T-cell (primary cell): ENCODE measurements around the gene RIPOR2. TPM values are rescaled to one million over a fixed set of nuclear protein-coding genes. Genes with fewer than 3 reads are reported as not detected.

ENCODE experiments used
- ATAC-seq, 4 experiments: fragments of 200-7000 bp in 3 of 4; fragments of 150-1000 bp in 1 of 4; cut with Tn5 transposase; replicated peaks in 1 of 4; 1 replicate in 3 of 4; 2 replicates in 1 of 4; pipeline ENCODE4 v1.10.0; 2021; ENCODE audit warnings: moderate library complexity in 3 of 4, mild to moderate bottlenecking in 2 of 4, moderate number of reproducible peaks in 1 of 4
- CTCF ChIA-PET, 2 donors: fragments of 300-600 bp; sonication (Branson Sonifier 250); formaldehyde crosslinking; loops; one replicate each; lab custom pipeline; 2022; ENCODE audit warnings: antibody characterized with exemption in 2 of 2; lab: Charles Lee
- POLR2A ChIA-PET, 2 donors: fragments of 300-600 bp; sonication (Branson Sonifier 250); formaldehyde crosslinking; loops; one replicate each; lab custom pipeline; 2022; ENCODE audit warnings: antibody characterized with exemption in 2 of 2; lab: Charles Lee
- DNase-seq, 35 experiments: peaks; one replicate each; pipeline versions ENCODE4 v3.0.0 to v3.0.0-alpha.2; 2013 to 2023
- H3K27ac ChIP-seq: one replicate; pipeline ENCODE4 v1.5.1; 2013; ENCODE audit warnings: low read length
- H3K27me3 ChIP-seq, 2 experiments: replicated peaks in 1 of 2; 1 replicate in 1 of 2; 2 replicates in 1 of 2; pipeline versions ENCODE4 v1.6.1 to v1.7.0; 2013; ENCODE audit warnings: low read length in 1 of 2, mixed read lengths in 1 of 2; ENCODE audit not compliant: control insufficient read depth in 2 of 2, insufficient read depth in 2 of 2; ENCODE audit errors: extremely low read depth in 1 of 2
- H3K36me3 ChIP-seq, 2 donors: 1 replicate in 1 of 2; 2 replicates in 1 of 2; pipeline versions ENCODE4 v1.6.1 to v1.7.0; 2013; ENCODE audit warnings: low read length in 1 of 2; ENCODE audit not compliant: control insufficient read depth in 2 of 2, insufficient read depth in 1 of 2; ENCODE audit errors: extremely low read depth in 1 of 2
- H3K4me1 ChIP-seq, 2 experiments: 1 replicate in 1 of 2; 2 replicates in 1 of 2; pipeline versions ENCODE4 v1.6.1 to v1.7.0; 2013; ENCODE audit warnings: low read length in 2 of 2, mixed read lengths in 1 of 2; ENCODE audit not compliant: insufficient read depth in 2 of 2, control insufficient read depth in 1 of 2; ENCODE audit errors: extremely low read depth in 1 of 2
- H3K4me3 ChIP-seq, 2 donors: 1 replicate in 1 of 2; 2 replicates in 1 of 2; pipeline versions ENCODE4 v1.5.1 to v1.7.0; 2013; ENCODE audit warnings: mild to moderate bottlenecking in 2 of 2, low read length in 1 of 2, moderate library complexity in 1 of 2; ENCODE audit not compliant: control insufficient read depth in 1 of 2; ENCODE audit errors: extremely low read depth in 1 of 2
- H3K9me3 ChIP-seq: 2 replicates; pipeline ENCODE4 v1.7.0; 2013
- H3K27ac Mint-ChIP-seq, 2 donors: one replicate each; pipeline ENCODE4 v1.8.0; 2020 to 2021; ENCODE audit warnings: mild to moderate bottlenecking in 2 of 2, mixed read lengths in 2 of 2
- H3K27me3 Mint-ChIP-seq, 2 donors: one replicate each; pipeline ENCODE4 v1.8.0; 2021 to 2022; ENCODE audit warnings: mixed read lengths in 2 of 2
- H3K36me3 Mint-ChIP-seq: one replicate; pipeline ENCODE4 v1.8.0; 2021; ENCODE audit warnings: mixed read lengths
- H3K4me1 Mint-ChIP-seq, 3 donors: one replicate each; pipeline ENCODE4 v1.8.0; 2020 to 2022; ENCODE audit warnings: mixed read lengths in 3 of 3, mild to moderate bottlenecking in 1 of 3
- H3K4me3 Mint-ChIP-seq, 3 donors: one replicate each; pipeline ENCODE4 v1.8.0; 2020 to 2022; ENCODE audit warnings: mild to moderate bottlenecking in 3 of 3, mixed read lengths in 3 of 3, moderate library complexity in 3 of 3
- H3K9me3 Mint-ChIP-seq, 3 donors: one replicate each; pipeline ENCODE4 v1.8.0; 2020 to 2022; ENCODE audit warnings: mixed read lengths in 3 of 3
- WGBS: methylation state at CpG from one replicate; pipeline ENCODE4 v1.1.5; 2013; ENCODE audit warnings: missing lambda C conversion rate; ENCODE audit not compliant: insufficient coverage; 5-methylcytosine and 5-hydroxymethylcytosine counted together
- total RNA-seq, 35 experiments: library from RNA in 6 of 35; stranded (reverse) in 6 of 35; fragments of 120-200 nt in 1 of 35; gene quantifications; one replicate each; pipeline versions ENCODE4 v1.2.1 to v1.2.4 and lab custom pipeline; 2013 to 2026

The RIPOR2 gene
- total RNA-seq, 5 donors from 2014 or later (not counting 1 experiment from before 2014, with no cell fraction given): 381 to 480 (median 441) TPM

- Histone ChIP-seq H3K4me3 (no peak overlapping the region), H3K4me1 (no peaks in the 10 kb centered on the region), H3K36me3 (peaks cover 6 to 89% of the 10 kb centered on the region in 2 donors), H3K27ac (no peak overlapping the region), H3K27me3 (no peaks in the 10 kb centered on the region), H3K9me3 (no peaks in the 10 kb centered on the region)
- no peaks in the 10 kb centered on the region for H3K9me3 Mint-ChIP-seq
- peaks cover 10 to 20% (median 11%) of the 10 kb centered on the region in 3 donors for H3K4me1 Mint-ChIP-seq
- ChIA-PET CTCF (no interaction called here), POLR2A (no interaction called here)
- H3K36me3 Mint-ChIP-seq: peaks cover 51% of the 10 kb centered on the region
- no CpG with 5 or more reads among the region's 3 CpGs for WGBS
- peak overlapping the region; percentile 74 to 86 for H3K27ac Mint-ChIP-seq
- H3K27me3 Mint-ChIP-seq: no peaks in the 10 kb centered on the region
- DNase-seq (no peak), ATAC-seq (no peak)
- H3K4me3 Mint-ChIP-seq: no peak overlapping the region
Observed at GRCh38 chr6:24821860-24822444, 113.8 kb downstream of the RIPOR2 start.

- Histone ChIP-seq H3K4me1 (no peaks in the 10 kb centered on the region), H3K9me3 (no peaks in the 10 kb centered on the region), H3K4me3 (no peak overlapping the region), H3K36me3 (peaks cover 3 to 55% of the 10 kb centered on the region in 2 donors), H3K27ac (no peak overlapping the region), H3K27me3 (no peaks in the 10 kb centered on the region)
- Mint-ChIP-seq H3K4me1 (peaks cover 5 to 7% (median 5%) of the 10 kb centered on the region in 3 donors), H3K27me3 (no peaks in the 10 kb centered on the region), H3K27ac (peak overlapping the region; percentile 16 to 31), H3K4me3 (no peak overlapping the region), H3K36me3 (peaks cover 29% of the 10 kb centered on the region), H3K9me3 (no peaks in the 10 kb centered on the region)
- CTCF ChIA-PET: interaction anchor here (0.6 kb wide), 2 partner anchors 15 to 306 kb away, joined by 3 to 6 read pairs; no protein-coding TSS in a partner anchor
- POLR2A ChIA-PET: interaction anchor here in 1 of 2 donors (0.6 kb wide), 1 partner anchor 24 kb away, joined by 7 read pairs; no protein-coding TSS in a partner anchor
- DNase-seq: no peak
- no CpG with 5 or more reads among the region's 2 CpGs for WGBS
- ATAC-seq: no peak
Observed at GRCh38 chr6:24818346-24818745, 117.4 kb downstream of the RIPOR2 start.

GRCh38 chr6:24809728-24810127, 126.0 kb downstream of the RIPOR2 start:
- 86% methylated on average over 3 of the region's 3 CpGs for WGBS
- no peaks in the 10 kb centered on the region for H3K27me3 Mint-ChIP-seq
- peaks cover 7 to 57% of the 10 kb centered on the region in 2 donors for H3K36me3 ChIP-seq
- H3K4me1 ChIP-seq: no peaks in the 10 kb centered on the region
- H3K27ac ChIP-seq: no peak overlapping the region
- no peaks in the 10 kb centered on the region for H3K9me3 ChIP-seq
- no peak overlapping the region for H3K4me3 Mint-ChIP-seq
- POLR2A ChIA-PET: interaction anchor here in 1 of 2 donors (1.5 kb wide), 1 partner anchor 9 kb away, joined by 5 read pairs; no protein-coding TSS in a partner anchor
- CTCF ChIA-PET: no interaction called here
- no peaks in the 10 kb centered on the region for H3K9me3 Mint-ChIP-seq
- no peak for ATAC-seq
- no peaks in the 10 kb centered on the region for H3K27me3 ChIP-seq
- H3K27ac Mint-ChIP-seq: no peak overlapping the region
- peaks cover 0 to 3% (median 0%) of the 10 kb centered on the region in 3 donors for H3K4me1 Mint-ChIP-seq
- peaks cover 23% of the 10 kb centered on the region for H3K36me3 Mint-ChIP-seq
- no peak overlapping the region for H3K4me3 ChIP-seq
- no peak for DNase-seq

GRCh38 chr6:24807584-24807983, 128.2 kb downstream of the RIPOR2 start:
- Histone ChIP-seq H3K27me3 (no peaks in the 10 kb centered on the region), H3K4me3 (no peak overlapping the region), H3K27ac (no peak overlapping the region), H3K4me1 (no peaks in the 10 kb centered on the region), H3K36me3 (peaks cover 7 to 73% of the 10 kb centered on the region in 2 donors), H3K9me3 (no peaks in the 10 kb centered on the region)
- POLR2A ChIA-PET: no interaction called here
- Mint-ChIP-seq H3K4me3 (no peak overlapping the region), H3K27me3 (no peaks in the 10 kb centered on the region), H3K27ac (peak overlapping the region; percentile 17 to 58), H3K9me3 (no peaks in the 10 kb centered on the region), H3K4me1 (peaks cover 0 to 3% (median 0%) of the 10 kb centered on the region in 3 donors), H3K36me3 (peaks cover 27% of the 10 kb centered on the region)
- ATAC-seq (no peak), DNase-seq (no peak)
- CTCF ChIA-PET: interaction anchor here in 1 of 2 donors (0.6 to 0.8 kb wide), 2 partner anchors 32 to 268 kb away, joined by 3 to 7 read pairs; no protein-coding TSS in a partner anchor
- no CpG with 5 or more reads among the region's 3 CpGs for WGBS

GRCh38 chr6:24802271-24803059, 133.3 kb downstream of the RIPOR2 start:
- H3K27me3 Mint-ChIP-seq: no peaks in the 10 kb centered on the region
- ChIA-PET POLR2A (interaction anchor here in 1 of 2 donors (0.6 kb wide), 1 partner anchor 9 kb away, joined by 6 read pairs; no protein-coding TSS in a partner anchor), CTCF (interaction anchor here in 1 of 2 donors (0.7 kb wide), 1 partner anchor 283 kb away, joined by 7 read pairs; no protein-coding TSS in a partner anchor)
- H3K4me3 ChIP-seq: no peak overlapping the region
- no peak for DNase-seq
- H3K9me3 ChIP-seq: no peaks in the 10 kb centered on the region
- peaks cover 6 to 9% (median 7%) of the 10 kb centered on the region in 3 donors for H3K4me1 Mint-ChIP-seq
- 100% methylated on average over 4 of the region's 8 CpGs for WGBS
- H3K9me3 Mint-ChIP-seq: no peaks in the 10 kb centered on the region
- no peak overlapping the region for H3K27ac ChIP-seq
- H3K36me3 Mint-ChIP-seq: peaks cover 14% of the 10 kb centered on the region
- peaks cover under 1 to 46% of the 10 kb centered on the region in 2 donors for H3K36me3 ChIP-seq
- H3K4me3 Mint-ChIP-seq: no peak overlapping the region
- H3K27ac Mint-ChIP-seq: peak overlapping the region; percentile 55 to 67
- H3K4me1 ChIP-seq: no peaks in the 10 kb centered on the region
- no peaks in the 10 kb centered on the region for H3K27me3 ChIP-seq
- ATAC-seq: peak in 1 of 4 experiments; percentile 34

GRCh38 chr6:24799541-24799915, 136.2 kb downstream of the RIPOR2 start:
- DNase-seq (no peak), ATAC-seq (no peak)
- H3K36me3 ChIP-seq: peaks cover 0 to 17% of the 10 kb centered on the region in 2 donors
- H3K4me3 Mint-ChIP-seq: no peak overlapping the region
- no peak overlapping the region for H3K27ac ChIP-seq
- H3K9me3 ChIP-seq: no peaks in the 10 kb centered on the region
- 33% methylated on average over 1 of the region's 1 CpG for WGBS
- no peaks in the 10 kb centered on the region for H3K27me3 ChIP-seq
- ChIA-PET CTCF (no interaction called here), POLR2A (no interaction called here)
- H3K4me1 ChIP-seq: no peaks in the 10 kb centered on the region
- H3K27me3 Mint-ChIP-seq: no peaks in the 10 kb centered on the region
- peaks cover 6 to 9% (median 7%) of the 10 kb centered on the region in 3 donors for H3K4me1 Mint-ChIP-seq
- H3K36me3 Mint-ChIP-seq: peaks cover 10% of the 10 kb centered on the region
- peak overlapping the region; percentile 19 to 41 for H3K27ac Mint-ChIP-seq
- no peak overlapping the region for H3K4me3 ChIP-seq
- no peaks in the 10 kb centered on the region for H3K9me3 Mint-ChIP-seq
